Activated T-helper 1 cell treated with anti-CD3 and anti-CD28 coated beads, Interleukin-2, amount 50 U/mL, for 16 hours (primary cell): ENCODE results near the gene ARHGAP30.
"Not testable (repeated sequence)": the region's sequence is repeated elsewhere in the genome, so short reads cannot be mapped to it uniquely, and the experiment has no call there.

Source experiments
- DNase-seq, 2 donors: peaks; one replicate each; pipeline ENCODE4 v3.0.0-alpha.2; 2020; ENCODE audit warnings: low read depth in 1 of 2, low spot score in 1 of 2

Gene ARHGAP30, protein sequence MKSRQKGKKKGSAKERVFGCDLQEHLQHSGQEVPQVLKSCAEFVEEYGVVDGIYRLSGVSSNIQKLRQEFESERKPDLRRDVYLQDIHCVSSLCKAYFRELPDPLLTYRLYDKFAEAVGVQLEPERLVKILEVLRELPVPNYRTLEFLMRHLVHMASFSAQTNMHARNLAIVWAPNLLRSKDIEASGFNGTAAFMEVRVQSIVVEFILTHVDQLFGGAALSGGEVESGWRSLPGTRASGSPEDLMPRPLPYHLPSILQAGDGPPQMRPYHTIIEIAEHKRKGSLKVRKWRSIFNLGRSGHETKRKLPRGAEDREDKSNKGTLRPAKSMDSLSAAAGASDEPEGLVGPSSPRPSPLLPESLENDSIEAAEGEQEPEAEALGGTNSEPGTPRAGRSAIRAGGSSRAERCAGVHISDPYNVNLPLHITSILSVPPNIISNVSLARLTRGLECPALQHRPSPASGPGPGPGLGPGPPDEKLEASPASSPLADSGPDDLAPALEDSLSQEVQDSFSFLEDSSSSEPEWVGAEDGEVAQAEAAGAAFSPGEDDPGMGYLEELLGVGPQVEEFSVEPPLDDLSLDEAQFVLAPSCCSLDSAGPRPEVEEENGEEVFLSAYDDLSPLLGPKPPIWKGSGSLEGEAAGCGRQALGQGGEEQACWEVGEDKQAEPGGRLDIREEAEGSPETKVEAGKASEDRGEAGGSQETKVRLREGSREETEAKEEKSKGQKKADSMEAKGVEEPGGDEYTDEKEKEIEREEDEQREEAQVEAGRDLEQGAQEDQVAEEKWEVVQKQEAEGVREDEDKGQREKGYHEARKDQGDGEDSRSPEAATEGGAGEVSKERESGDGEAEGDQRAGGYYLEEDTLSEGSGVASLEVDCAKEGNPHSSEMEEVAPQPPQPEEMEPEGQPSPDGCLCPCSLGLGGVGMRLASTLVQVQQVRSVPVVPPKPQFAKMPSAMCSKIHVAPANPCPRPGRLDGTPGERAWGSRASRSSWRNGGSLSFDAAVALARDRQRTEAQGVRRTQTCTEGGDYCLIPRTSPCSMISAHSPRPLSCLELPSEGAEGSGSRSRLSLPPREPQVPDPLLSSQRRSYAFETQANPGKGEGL

DNA sequence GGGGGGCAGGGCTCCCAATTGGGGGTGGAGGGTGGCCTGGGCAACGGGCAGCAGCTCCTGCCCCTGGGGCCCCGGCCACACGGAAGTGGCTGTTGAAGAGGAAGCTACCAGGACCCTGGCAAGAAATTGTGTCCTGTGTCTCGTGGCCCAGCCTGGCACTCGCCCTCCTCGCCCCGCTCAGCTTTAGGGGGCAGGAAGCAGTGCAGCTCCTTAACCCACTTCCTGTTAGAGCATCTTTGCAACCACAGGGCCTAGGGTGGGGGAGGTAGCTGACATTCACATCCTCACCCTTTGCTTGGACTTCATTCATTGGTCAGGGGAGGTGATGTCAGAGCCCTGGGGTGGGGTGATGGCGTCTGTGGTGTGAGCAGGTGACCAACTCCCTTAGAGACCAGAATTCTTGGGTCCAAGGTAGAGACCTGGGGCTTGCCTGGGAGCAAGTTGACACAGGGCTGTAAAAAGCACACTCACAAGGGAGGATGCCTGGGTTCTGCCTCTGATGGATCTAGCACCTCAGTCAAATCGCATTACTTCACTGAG is at the start of gene ARHGAP30:
TSS of gene ARHGAP30 (minus strand) at position 161 of the 540 bp plus-strand sequence. CDS start 267 bp downstream, outside the sequence.
- DNase-seq = peak; percentile 61 to 64

DNA sequence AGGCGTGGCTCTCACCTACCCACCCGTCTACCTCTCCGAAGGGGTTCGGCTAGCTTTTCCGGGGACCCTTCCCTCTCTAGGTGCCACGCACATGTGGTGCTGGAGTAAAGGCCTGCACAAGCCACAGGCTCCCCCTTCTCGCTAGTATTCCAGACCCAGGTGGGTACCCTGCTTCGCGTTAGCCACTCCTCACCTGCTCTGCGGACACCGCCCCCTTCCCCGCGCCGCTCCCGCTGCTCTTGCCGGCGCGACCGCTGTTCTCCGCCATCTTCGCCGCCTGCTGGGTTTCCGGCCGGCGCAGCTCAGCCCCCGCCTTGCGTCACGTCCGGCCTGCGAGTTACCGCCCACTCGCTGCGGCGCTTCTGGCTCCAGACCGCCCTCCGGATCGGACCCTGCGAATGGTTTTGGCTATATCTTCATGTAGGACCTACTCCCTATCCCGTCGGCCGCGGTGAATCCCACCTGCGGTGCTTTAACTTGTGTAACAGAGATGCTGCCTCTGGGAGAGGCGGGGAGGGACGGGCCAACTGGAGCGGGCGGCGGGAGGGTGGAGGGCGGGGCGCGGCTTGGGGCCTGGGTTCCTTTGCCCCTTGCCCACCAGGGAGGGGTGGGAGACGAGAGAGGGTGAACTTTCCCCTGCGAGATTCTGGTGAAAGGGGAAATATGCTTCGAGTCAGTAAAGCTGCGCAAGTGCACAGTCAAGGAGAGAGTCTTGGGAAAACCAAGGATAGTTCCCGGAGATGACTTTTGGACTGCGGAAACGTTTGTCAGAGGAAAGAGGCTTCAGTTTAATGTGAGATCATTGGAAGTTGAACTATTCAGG is 48.3 kb upstream of the ARHGAP30 start, which contains the start of the genes NIT1 and PFDN2:
TSS of gene NIT1 (plus strand) at position 347 of the 823 bp plus-strand sequence. CDS start at position 419, 72 bp downstream.
TSS of gene PFDN2 (minus strand) at position 279 of the 823 bp plus-strand sequence. CDS start at position 268, 11 bp downstream.
- peak; percentile 67 to 76 for DNase-seq

DNA sequence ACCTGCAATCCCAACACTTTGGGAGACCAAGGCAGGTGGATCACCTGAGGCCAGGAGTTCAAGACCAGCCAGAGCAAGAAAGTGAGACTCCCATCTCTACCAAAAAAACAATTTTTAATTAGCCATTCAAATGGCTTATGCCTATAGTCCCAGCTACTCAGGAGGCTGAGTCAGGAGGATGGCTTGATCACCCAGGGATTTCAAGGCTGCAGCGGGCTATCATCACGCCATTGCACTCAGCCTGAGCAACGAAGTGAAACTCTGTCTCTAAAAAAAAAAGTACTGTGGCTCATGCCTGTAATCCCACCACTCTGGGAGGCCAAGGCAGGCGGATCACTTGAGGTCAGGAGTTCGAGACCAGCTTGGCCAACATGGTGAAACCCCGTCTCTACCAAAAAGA is 46.3 kb upstream of the ARHGAP30 start:
- DNase-seq = not testable (repeated sequence)

DNA sequence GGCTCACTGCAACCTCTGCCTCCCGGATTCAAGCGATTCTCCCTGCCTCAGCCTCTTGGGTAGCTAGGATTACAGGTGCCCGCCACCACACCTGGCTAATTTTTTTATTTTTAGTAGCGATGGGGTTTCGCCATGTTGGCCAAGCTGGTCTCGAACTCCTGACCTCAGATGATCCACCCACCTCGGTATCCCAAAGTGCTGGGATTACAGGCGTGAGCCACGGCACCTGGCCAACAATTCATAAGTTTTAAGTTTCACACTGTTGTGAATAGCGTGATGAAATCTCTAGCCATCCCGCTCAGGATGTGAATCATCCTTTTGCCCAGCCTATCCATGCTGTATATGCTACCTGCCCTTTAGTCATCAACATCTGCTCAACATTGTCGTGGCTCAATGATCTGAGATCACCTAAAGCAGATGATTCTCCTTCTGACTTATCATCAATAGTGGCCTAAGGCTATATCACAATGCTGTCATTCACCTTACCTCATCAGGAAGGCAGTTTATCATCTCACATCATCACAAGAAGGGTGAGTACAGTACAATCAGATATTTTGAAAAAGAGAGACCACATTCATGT is 45.5 kb upstream of the ARHGAP30 start:
- no peak for DNase-seq

DNA sequence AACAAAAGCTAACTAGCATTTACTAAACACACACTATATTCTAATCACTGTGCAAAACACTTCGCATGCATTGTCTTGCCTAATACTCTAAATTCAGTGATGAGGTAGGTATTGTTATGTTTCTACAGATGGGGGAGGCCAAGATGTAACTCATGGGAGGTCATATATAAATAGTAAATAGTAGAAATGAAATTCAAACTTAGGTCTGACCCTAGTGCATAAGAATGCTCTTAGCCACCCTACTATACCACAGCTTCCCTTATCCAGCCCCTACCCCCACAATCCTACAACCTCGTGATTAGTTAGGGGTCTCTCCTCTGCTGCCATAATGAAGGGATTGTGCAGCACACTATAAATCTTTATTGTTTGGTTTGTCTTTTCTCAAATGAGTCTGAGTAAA is 44.9 kb upstream of the ARHGAP30 start:
- DNase-seq = no peak

DNA sequence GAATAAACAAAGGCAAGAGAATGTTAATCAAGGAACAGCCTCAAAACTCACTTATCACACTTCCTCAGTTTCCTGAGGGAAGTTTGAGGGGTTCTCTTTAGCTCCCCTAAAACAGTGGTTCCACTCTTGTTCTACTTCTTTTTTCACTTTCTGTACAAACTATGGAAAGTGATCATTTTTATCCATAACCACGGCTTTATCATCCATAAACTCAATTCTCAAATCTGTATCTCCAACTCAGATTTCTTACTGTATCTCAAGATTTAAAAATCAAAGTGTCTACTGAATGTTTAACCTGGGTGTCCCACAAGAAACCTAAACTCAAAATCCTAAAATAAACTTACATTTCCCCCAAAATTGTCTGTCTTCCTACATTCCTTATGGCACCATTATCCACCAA is 44.2 kb upstream of the ARHGAP30 start:
- DNase-seq = no peak

DNA sequence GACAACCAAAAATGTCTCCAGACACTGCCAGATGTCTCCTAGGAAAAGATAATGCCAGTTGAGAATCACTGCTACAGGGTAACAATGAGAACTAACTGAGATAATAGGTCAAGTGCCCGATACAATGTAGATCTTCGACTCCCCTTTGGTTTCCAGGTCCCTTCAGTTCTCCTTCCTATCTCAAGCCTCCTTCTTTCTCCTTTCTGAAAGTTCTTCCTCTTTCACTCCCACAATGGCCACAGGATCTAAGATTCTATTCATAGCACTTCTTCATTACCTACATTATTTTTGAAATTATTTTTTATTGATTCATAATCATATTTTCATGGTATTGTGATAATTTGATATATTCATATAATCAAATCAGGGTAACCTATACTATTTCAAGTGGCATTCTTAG is 41.8 kb upstream of the ARHGAP30 start:
- no peak for DNase-seq

DNA sequence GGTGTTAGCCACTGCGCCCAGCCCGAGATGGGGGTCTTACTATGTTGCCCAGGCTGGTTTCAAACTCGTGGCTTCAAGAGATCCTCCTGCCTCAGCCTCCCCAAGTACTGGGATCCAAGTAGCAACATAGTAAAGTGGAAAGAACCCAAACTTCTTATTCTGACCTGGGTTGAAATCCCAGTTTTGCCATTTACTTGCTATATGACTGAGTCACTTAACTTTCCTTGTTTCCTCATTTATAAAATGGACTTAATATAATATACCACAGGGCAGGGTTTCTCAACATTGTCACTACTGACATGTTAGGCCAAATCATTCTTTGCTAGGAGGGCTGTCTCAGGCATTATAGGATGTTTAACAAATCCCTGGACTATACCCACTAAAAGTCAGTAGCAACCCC is 41.4 kb upstream of the ARHGAP30 start:
- no peak for DNase-seq

DNA sequence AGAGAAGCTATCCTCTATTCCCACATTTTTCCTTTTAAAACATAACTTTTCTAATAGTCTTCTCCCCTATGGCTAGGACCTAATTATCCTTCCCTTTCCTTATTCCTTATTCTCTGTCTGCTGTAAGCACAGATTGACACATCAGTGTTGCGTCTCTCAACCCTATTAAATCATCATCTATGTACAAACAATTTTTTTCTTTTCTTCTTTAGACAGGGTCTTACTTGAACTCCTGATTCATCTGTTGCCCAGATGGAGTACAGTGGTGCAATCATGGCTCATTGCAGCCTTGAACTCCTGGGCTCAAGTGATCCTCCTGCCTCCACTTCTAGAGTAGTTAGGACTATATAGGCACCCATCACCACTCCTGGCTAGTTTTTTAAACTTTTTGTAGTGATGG is 36.7 kb upstream of the ARHGAP30 start:
- no peak for DNase-seq

DNA sequence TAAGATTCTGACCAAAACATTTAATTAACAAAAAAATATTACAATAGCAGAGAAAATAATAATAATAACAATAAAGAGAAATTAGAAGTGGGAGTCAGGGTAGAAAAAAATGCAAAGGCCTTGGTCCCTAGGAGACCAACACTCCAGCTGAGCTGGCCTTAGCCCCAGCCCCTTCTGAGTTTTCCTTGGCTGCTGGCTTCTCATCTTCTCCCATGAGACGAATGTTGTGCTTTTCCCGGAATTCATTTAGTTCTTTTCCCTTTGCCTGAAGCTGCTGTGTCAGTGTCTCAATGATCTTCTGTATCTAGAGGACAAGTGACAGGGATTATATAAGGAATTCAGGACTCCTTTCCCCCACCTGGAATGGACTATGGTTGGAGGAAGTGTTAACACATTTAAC is 30.9 kb upstream of the ARHGAP30 start:
- DNase-seq = no peak

DNA sequence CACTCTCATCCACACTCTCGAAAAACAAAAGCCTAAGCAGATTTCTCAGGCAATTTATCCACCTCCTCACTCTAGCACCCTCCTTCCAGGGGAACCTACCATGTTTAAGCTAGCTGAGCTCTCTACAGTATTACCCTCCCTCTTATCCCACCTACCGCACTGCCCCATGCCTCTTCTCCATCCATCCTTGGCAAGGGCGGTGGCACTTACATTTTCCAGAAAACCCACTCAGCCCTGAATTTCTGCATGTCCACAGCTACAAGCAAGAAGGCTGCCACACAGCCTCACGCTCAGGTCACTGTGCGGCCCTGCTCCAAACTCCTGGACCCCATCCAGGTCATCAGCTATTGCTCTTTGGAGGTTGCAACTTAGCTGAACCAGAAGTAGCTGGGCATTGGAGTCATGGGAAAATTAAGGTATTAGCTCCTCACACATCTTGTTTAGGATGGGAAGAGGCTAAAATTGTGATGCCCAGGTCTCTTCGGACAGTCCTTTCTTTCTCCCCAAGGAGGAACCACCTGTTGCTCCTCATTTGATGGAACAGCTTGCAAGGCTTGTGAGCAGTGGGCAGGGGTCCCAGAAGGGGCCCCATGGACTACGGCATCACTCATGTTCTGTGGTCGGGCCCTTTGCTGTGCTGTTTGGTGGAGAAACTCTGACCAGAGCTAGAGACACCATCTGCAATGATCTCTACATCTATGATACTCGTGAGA is 29.6 kb upstream of the ARHGAP30 start:
- no peak for DNase-seq

DNA sequence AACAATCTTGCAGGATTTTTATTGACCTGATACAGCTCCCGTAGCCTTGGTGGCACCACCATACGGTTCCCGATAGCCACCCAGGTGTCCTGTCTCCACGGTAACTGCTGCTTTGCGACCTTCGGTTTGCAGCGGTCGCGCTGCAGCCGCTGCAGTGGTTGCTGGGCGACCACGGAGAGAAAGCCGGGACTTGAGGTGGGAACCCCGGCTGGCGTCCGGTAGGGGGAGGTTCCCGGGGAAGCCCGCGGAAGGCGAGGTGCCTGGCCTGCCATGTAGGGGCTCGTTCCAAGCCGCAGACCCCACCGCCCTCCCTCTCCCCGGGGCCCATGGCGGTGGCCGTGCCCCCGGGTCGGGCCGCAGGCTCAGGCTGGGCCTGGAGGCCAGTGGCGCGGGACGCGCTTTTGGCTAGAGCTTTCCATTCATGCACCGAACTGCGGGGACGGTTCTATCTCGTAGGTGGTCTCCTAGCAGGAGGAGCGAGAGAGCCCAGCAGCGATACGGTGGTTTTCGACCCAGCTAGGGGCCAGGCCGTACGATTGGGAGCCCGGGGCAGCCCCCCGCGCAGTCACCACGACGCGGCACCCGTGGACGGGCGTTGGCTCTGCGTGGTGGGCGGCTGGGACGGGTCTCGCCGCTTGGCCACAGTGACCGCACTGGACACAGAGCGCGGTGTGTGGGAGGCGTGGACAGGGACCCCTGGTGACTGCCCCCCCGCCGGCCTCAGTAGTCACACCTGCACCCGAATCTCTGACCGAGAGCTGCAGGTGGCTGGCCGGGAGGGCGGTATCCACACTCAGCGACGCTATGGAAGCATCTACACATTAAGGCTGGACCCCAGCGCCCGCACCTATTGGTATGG is 28.7 kb upstream of the ARHGAP30 start, which contains the start of gene KLHDC9:
TSS of gene KLHDC9 (plus strand) at position 152 of the 859 bp plus-strand sequence. CDS start at position 327, 175 bp downstream.
- DNase-seq = peak; percentile 41 to 56

DNA sequence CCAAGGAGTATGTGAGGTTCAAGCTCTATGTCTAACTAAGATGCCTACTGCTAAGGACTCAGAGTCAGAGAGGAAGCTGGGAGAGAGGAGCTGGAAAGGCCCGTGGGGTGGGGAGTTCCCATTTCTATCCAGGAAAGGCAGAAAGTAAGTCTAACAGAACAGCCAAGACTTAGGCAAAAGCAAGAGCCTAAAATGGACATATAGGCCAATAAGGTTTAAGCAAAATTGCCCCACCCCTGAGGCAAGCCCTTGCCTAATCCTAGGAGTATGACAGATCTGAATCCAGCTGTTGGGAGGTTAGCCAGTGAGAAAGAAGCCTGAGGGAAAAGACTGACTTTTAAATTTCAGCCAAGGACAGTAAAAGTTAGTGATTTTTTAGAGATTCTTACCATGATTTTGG is 26.8 kb upstream of the ARHGAP30 start:
- no peak for DNase-seq

DNA sequence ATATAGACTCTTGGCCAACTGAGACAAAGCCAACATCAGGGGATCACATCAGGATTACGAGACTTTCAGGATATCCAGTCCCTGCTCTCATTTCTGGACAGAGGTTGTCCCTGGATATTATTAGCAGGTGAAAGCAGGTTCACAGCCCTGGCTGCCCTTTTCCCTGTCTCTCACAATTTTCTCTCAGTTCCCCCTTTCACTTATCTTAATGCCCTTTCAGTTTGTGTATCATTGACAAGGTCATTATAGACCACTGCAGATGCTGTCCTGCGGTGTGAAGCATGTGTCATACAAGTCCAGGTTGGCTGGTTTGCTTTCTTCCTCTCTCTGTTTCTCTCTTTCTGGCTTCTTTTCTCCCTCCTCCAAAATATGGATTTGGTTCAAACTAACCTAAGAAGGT is 26.3 kb upstream of the ARHGAP30 start:
- DNase-seq = no peak

DNA sequence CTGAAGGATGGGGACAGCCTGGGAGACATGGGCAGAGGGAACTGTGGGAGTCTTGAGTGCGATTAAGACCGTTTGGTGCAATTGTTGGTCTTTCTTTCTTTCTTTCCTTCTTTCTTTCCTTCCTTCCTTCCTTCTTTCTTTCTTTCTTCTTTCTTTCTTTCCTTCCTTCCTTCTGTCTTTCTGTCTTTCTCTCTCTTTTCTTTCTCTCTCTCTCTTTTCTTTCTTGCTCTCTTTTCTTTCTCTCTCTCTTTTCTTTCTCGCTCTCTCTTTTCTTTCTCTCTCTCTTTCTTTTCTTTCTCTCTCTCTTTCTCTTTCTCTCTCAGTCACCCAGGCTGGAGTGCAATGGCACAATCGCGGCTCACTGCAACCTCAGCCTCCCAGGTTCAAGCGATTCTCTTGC is 25.5 kb upstream of the ARHGAP30 start:
- no peak for DNase-seq

DNA sequence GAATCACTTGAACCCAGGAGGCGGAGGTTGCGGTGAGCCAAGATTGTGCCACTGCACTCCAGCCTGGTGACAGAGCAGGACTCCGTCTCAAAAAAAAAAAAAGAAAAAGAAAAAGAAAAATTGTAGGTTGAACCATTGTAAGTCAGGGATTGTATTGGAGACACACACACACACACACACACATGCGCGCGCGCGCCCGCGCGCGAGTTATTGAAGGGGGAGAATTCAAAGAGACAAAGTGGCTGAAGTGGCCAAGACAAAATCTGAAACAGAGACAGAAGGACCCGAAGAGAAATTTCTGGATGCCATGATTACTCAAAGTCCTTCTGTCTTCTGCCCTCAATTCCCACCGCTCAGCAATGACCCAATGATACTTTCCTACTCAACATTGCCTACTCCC is 24.8 kb upstream of the ARHGAP30 start:
- DNase-seq = no peak

DNA sequence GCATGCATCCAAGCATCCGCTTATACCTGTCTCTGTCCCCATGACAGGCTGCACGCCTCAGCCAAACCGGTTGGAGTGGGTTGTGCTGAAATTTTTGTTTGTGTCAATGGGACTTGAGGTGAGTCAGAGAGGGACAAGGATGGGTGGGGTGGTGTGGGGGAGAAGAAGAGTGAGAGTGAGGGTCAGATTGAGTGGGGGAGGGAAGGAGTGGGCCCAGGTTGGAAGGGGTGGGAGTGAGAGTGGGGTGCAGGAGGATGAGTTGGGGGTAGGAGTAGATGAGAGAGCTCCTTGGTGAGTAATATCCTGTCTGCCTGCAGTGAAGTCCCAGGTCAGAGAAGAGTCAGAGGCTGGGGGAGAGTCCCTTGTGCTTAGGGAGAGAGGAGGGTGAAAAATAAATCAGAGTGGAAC is 22.9 kb upstream of the ARHGAP30 start:
- peak in 1 of 2 donors; percentile 10 for DNase-seq
